MM.1S (cell line): ENCODE measurements around the gene PCSK1.

Experiments used
- CTCF ChIP-seq: fragments of 300-600 bp; sonication (generic); IDR thresholded peaks from 2 replicates; pipeline ENCODE4 v1.5.1; 2016; ENCODE audit warnings: antibody characterized with exemption, low read length, mixed read lengths
- EZH2 ChIP-seq: fragments of 300-600 bp; sonication (generic); optimal IDR thresholded peaks from 2 replicates; pipeline ENCODE3; 2017; ENCODE audit warnings: low read depth, mild to moderate bottlenecking, antibody characterized with exemption, low read length, mixed read lengths
- EZH2phosphoT487 ChIP-seq: fragments of 300-600 bp; sonication (generic); IDR thresholded peaks from 2 replicates; pipeline ENCODE4 v1.6.1; 2018; ENCODE audit warnings: antibody characterized with exemption, low read length

- TF ChIP-seq CTCF: no peak
- no peak for TF ChIP-seq EZH2phosphoT487
- no peak for TF ChIP-seq EZH2
Observed at GRCh38 chr5:96473155-96473554, 40.1 kb upstream of the PCSK1 start.
